NCI-H2029 treated with DMSO at 0.1 percent for 48 hours (cell line): Measurements from ENCODE around the gene CIPC.

ENCODE experiments used
- DNase-seq: peaks from one replicate; lab custom pipeline; 2025; lab: John Stamatoyannopoulos, UW

Gene CIPC

DNA sequence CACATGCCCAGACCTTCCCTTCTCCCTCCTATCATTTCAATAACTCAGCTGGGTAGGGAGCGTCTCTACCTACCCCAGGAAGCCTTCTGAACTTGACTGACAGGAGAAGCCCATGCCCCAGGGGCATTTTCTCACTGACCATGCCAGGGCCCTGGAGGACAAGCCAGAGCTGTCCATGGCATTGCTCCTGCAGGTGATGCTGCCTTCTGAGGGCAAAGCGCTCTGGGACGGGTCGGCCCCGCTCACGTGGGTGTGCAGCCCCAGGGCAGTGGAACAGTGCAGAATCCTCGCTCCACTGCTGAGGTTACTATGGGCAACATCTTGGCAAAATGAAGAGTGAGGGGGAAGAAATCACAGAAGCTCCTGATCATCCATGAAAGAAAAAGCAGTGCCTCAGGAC, 28.5 kb upstream of the CIPC start:
- no peak for DNase-seq

DNA sequence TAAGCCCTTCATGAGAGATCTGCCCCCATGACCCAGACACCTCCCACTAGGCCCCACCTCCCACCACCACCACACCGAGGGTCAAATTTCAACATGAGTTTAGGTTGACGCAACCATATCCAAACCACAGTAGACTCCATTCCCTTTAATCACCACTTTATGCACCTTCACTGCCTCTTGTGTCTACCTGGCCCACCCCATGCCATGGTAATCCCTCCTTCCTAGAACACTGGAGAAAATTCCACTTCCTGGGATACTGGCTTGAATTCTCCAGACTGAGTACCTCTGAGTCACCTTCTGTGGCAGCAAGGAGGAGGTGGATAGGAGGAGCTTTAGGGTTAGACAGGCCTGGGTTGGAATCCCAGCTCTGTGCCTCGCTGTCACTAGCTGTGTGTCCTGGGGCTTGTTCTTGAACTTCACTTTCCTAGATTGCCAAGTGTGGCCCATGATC, 26.1 kb upstream of the CIPC start:
- DNase-seq: no peak

DNA sequence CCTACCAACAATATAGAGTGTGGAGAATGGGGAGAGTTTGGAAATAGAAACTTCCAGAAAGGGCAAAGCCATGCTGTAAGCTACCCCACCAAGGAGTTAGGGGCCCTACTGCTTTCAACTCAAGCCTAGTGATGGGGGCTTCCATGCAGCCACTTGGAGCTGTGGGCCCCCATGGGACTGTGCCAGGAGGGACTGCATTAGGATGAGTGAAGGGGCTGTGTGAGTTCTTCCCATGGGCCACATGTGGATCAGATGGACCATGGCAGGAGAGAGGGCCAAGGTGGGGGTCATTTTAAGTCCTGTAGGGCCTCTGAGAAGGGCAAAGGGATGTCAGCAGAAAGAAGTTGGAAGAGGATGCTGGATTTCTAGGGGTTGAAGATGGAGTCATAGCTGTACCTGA, 23.1 kb upstream of the CIPC start:
- no peak for DNase-seq

DNA sequence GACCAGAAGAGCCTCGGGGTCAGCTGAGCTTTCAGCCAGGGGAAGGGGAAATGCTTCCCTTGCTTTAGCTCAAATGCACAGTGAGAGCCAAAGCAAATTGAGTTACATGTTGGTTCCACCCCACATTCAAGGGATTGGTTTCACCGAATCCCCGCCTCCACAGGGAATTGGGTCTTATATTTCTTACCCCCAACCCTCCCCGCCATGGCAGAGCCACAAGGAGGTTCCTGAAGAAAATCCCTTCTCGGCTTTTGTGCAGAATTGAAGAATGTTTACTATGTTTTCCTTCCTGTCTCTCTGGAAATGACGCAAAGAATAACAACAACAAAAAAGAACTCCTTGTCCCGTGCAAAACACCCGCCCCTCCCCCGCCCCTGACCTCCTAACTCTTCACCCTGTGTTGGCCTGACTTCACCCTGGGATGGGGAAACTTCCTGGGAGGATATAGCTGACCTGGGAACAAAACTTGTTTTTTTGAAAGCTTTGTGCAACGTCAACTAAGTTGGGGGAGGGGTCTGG, 21.9 kb upstream of the CIPC start:
- DNase-seq: no peak

DNA sequence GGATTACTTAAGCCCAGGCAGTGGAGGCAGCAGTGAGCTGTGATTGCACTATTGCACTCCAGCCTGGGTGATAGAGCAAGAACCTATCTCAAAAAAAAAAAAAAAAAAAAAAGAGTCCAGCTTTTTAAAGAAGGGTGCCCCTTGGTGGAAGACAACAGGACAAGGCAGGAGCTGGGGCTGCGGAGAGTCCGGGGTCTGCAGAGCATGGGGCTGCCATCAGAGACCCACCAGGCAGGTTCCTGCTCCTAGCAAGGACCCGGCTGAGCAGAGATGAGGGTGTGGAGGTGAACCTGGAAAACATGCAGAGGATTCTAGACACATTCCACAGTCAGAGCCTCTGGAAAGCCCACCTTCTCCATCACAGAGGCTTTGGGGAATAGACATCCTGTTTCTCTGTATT, 21.0 kb upstream of the CIPC start:
- DNase-seq: no peak

DNA sequence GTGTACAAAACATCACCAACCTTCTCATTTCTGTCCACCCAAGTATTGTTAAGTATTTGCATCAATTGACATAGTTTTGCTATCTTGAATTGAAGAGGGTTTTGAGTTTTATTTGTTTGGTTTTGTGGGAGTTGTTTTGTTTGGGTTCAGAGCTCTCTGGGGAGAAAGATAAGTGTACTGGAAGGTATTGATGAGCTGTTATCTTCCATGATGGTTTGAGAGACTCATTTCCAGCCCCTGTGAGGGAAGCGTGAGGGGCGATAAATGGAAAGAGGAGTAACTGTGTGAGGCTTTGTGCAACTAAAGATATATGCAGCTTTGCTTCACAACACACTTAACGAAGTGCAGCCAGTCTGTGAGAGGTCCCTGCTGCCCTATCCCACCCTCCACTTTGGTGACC, 15.7 kb upstream of the CIPC start:
- DNase-seq: no peak

DNA sequence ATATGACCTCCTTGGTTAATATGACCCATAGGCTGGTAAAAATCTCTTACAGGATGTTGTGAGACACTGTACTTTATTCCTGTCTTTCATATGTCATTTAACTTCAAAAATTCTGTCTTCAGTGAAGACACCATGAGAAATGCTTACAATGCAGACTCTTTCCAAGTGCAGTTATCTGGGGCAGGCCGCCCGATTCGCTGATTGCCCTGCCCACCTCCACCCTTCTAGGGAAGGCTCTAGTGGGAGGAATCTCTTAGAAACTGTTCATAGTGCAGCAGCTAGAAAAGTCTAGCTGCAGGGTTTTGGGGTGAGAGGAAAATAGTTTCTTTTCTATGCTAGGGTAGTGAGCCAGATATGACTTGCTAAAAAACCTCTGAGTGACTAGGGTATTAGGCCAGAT, 15.0 kb upstream of the CIPC start:
- no peak for DNase-seq

DNA sequence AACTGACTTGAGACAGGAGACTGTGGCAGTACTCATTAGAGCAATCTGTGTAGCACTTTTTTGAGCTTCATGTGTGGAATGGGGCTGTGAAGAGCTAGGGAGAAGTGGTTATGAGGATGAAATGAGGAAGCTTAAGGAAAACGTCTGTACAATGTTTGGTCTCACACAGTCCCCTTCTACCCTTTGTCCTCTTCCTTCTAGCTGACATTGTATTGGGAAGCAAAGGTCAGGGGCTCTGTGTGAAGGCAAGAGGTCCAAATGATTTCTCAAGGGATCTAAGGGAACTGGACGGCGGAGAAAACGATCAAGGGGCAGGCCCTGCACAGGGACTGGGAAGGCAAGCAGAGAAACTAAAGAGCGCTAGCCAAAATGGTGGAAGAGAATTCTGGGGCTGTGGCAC, 13.1 kb upstream of the CIPC start:
- DNase-seq: no peak

DNA sequence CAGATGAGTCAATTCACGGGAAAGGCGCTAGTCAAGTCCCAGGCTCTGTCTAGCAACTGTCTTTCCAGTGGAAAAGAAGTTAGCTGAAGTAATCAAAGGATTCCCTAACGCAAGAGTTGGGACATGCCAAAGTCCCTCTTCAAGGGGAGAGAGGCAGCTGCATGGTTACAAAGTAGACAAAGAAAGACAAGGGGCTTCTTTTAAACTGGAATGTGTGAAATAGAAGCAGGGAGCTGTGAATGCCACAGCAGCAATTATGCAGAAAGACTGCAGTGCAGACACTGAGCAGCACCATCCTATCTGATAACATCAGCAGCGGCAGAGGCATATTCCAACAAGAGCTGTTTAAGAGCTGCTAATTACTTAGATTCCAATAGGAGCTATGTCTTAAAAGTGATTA, 12.5 kb upstream of the CIPC start:
- DNase-seq: no peak

DNA sequence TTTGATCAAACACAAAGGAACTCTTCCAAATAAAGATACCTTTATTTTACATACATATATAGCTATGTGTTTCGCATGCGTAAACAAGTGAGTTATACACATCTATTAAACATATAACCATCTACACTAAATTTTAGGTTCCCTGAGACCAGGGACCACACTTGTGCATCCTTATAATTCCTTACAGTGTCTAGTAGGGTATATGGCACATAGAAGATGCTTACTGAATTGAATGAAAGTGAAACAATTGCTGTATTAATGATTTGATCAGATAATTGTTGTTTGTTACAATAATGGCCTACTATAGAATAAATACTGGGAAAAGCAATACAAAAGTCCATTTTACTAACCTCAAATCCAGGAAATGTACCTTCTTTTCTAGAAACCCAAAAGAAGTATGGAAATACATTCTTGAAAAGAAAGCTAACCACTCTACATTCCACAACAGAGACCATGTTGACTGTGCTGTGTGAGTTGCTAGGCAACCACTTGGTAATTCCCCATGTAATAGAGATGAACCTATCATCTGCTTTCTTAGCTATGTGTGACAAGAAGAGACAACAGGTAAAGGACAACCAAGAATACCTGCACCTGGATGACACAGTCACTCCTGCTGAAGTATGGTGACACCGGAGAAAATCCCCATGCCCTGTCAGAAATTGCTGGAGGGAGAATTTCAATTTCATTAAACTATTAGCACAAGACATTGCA, 11.9 kb upstream of the CIPC start:
- DNase-seq: no peak

DNA sequence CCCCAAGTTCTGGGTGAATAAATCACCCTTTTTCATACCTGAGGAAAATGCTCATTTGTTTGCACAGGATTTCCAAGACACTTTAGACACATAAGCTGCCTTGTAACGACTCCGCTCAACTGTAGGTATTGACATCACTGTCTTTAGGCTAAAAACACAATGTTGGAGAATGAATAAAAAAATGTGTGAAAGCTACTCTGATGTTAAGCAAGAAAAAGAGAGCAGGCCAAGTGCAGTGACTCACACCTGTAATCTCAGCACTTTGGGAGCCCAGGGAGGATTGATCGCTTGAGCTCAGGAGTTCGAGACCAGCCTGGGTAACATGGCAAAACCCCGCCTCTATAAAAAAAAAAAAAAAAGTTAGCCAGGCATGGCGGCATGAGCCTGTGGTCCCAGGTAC, 11.1 kb upstream of the CIPC start:
- no peak for DNase-seq

DNA sequence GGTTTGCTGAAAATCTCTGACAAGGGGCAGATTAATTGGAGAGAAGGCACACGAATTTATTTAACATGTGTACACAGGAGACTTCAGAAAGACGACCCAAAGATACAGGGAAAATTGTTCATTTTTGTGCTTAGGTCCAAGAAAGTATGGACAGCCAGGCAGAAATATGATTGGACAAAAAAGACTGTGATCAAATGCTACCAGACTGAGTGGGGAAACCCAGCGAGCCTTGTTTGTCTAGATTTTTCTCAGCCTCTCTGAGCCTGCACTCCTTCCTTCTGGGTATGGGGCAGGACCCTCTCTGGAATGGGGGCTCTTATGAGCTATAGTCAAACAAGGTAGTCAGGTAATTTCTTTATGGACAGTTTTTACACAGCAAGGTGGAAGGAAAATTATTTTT, 10.4 kb upstream of the CIPC start:
- no peak for DNase-seq

DNA sequence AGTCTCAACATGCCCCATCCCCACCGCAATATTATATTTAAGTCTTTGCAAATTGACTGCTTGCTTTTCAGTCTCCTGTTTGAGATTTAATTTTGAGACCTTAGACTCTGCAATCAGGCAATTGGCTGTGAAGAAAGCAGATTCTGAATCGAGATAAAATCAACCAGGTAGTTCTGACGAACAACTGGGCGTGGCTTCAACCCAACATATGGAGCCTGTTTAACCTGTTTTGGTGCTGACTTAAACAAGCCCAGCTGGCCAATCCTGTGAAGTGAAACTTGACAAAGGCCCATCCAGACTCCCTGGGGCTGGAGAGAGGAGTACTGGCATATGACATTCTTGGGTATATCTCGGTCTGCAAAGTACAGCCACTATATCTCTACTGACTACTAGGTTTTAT, 9.8 kb upstream of the CIPC start:
- no peak for DNase-seq

DNA sequence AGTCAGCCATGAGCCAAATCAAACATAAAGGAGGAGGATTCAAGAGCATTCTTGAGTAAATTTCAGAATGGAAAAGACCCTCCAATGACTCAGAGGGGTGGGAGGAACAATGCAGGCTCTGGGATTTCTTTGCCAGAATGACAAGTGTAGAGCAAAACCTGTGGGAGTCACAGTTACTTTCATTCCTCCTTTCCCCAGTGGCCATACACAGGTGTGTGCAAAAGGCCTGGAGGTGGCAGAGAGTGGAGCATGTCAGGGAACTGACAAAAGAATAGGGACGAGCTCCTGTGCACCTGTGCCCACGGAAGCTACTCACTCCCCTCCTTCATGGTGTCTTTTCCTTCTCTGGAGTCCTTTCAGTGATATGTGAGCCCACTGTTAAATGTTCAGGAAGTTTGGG, 9.4 kb upstream of the CIPC start:
- DNase-seq: no peak

DNA sequence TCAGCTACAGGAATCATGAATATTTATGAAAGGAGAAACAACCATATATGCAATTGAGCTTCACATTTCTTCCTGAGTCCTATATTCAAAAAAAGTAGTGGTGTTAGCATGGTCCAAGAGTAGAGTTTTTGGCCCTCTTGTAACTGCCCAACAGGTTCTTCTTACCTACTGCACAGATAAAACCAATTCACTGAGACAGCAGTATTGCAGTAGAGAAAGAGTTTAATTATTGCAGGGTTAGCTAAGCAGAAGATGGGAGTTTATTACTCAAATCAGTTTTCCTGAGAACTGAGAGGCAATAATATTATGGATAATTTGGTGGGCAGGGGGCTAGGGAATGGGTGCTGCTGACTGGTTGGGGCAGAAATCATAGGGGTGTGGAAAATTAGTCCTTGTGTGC, 6.5 kb upstream of the CIPC start:
- no peak for DNase-seq

DNA sequence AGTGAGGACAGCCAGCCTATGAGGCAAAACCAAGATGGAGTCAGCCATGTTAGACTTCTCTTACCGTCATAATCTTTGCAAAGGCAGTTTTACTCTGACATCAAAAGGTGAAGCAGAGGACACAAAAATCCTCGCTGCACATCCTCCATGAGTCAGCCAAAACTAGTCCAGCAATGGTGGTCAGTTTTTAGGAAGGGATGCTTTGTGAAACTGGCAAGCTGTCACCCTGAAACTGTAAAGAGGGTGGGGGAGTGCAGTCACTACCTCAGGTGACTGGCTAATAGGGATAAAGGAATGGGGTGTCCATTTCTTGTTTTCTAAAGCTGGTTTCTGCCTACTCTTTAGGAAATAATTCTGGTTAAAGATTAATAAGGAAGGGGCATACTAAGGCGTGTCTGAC, 5.4 kb upstream of the CIPC start:
- no peak for DNase-seq

DNA sequence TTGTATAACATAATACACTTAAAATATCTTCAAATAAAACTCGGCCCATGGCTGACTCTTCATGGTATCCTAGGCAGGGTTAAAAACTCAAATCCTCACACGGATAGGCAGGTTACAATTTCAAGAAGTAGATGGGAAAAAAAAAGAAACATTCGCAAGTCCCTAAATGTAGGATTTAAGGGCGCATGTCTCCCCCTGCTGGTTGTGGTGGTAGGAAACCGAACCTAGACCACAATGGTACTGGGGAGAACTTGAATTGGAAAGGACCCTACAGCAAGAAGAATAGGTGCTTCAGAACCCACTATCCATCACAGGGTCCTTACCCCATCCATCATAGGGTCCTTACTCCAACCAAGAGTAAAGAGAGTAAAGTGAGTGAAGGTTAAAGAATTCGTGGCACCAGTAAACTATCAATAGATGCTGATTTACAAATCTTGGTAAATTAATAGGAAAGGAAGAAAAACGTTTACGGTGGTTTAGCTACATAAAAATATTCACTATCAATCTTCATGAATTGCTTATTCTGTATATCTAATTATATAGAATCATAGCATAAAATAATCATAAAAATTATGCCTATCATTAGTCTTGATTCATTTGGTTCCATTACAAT, 3.3 kb upstream of the CIPC start:
- peak; percentile 34 for DNase-seq

DNA sequence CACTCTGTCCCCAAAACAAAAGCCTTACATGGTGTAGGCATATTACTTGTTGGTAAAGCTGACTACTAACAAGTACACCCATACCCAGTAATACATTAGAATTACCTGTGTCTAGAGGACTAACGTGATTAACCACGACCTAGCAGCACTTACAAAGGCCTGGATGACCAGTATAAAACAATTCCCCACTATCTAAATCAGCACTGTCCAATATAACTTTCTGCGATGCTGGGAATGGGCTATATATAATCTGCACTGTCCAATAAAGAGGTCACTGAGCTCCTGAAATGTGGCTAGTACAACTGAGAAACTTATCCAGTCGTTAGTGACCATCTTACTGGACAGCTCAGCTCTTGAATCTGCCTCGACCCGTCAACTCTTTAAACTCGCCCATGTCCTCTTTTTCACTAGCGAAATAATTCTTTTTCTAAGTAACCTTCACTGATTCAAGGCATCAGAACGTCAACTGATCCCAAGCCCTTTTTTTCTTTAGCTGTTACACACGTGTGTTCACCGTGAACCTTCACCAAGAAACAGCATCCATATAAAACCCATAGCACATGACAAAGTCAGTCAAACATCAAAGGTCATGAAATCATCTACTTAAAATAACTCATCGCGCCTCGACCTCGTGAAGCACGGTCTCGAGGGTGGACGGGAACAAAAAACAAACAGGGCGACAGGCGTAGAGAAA, 905 bp upstream of the CIPC start:
- DNase-seq: no peak

DNA sequence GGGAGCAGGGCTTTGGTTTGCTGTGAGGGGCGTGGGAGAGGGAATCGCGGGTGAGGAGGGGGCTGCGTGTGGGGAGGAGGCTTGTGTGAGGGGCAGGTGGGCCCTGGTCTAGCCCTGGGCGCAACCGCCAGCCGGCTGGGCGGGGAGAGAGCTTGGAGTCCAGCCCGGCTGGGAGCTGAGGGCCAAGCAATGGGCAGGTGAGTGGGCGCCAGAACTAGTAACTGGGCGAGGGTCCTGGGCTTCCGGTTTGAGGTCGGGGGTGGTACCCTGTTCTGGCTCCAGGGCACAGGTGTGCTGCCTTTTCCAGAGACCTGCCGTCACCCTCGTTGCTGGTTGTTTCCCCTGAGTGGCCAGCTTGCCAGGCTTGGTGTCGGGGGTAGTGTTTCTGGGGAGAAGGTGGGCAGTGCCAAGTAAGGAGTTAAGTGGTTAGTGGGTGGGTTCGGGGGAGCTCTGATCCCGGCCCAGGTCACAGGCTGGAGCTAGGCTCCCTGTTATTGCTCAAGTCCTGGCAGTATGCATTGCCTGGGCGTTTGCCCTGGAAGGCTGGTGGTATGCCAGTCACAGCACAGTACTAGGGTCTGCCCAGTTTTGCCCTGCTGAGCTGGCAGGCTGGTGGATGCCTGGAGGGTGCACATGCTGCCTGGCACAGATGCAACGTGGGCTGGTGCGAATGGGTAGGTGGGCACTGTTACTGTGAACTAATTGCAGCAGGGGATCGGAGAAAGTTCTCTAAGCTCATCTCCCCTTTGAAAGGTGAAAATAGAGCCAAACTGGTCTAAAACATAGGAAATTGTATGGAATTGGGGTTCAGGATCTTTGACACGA, 683 bp downstream of the CIPC start:
- no peak for DNase-seq

DNA sequence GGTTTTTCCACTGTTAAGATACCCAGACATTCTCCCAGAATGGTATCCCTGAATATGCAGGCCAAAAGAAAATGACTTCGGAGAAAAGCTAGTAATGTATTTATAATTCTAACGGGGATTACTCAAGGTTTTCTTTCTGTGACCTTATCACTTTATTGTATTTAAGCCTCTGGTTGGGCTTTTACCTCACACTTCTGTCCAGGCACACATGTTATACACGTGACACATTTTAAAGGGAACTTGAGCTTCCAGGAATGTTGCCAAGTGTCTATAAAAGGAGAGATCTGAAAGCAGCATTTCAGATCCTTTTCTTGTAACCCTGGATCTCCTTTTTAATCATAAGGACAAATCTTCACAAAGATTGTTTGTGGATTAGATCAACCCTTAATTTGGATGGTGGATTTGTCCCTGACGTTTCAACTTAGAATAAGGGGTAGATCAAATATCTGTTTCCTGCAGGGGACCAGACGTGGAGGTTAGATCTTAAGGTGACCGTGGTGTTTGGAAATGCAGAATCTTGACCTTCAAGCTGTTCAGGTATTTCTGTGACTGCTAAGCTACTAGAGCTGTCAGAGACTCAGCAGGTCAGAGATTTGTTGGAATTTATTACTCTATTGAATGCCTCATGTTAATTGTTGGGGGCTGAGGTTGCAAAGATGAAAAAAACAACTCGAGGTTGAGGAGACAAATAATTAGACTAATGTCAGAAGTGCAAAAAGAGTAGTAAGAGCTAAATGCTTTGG, 1.5 kb downstream of the CIPC start:
- DNase-seq: peak; percentile 31

DNA sequence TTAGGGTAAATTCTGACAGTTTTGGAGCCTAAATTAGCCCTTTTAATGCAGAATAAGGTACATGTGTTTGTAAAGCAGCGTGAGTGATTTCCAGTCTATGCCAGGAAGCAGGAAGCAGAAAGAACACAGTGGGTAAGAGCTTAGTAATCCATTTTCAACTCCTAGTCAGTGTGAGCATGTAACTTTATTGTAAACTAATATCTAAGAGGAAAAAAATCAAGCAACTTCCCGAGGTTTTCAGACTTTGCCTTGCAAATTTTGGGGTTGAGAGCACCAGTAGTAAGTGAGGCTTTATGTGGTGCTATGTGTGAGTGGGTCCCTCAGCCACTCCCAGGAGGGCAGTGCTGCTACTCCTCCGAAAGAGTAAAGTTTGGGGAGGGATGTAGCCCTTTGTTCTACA, 2.9 kb downstream of the CIPC start:
- no peak for DNase-seq

DNA sequence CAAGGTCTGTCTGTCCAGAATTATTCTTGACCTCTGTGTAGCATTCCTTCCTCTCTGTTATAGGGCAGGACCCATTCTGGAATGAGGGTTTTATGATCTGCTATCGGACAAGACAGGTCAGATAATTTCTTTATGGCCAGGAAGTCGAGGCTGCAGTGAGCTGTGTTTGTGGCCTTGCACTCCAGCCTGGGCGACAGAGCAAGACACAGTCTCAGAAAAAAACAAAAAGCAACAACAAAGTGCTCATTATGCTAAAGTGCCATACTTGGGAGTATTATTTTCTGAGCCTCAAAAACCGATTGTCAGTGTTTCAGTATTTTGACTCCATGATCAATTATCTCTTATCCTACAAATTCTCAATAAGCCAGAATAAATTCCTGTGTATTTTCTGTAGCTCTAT, 4.1 kb downstream of the CIPC start:
- DNase-seq: no peak
